ENCODE data around the gene CCDC154. TPM values are rescaled to one million over a fixed set of nuclear protein-coding genes. Genes with fewer than 3 reads are reported as not detected.

The CCDC154 gene
- total RNA-seq, 1 donor from 2014 or later: 1.5 TPM

- Histone ChIP-seq H2AFZ (ENCODE audit: low read depth, low read length) (peak overlapping the region; percentile 87), H3K9ac (ENCODE audit: low read length) (peak overlapping the region; percentile 94), H3K4me1 (ENCODE audit: insufficient read depth, low read length) (peaks cover 31% of the 10 kb centered on the region), H3K79me2 (ENCODE audit: insufficient read depth, low read length) (peaks cover 47% of the 10 kb centered on the region), H3K27me3 (ENCODE audit: insufficient read depth, low read length) (no peaks in the 10 kb centered on the region), H3K27ac (ENCODE audit: low read depth, low read length) (peak overlapping the region; percentile 73), H4K20me1 (ENCODE audit: insufficient read depth, low read length) (peaks cover 24% of the 10 kb centered on the region), H3K36me3 (ENCODE audit: insufficient read depth, low read length) (no peaks in the 10 kb centered on the region), H3K9me3 (ENCODE audit: insufficient read depth, low read depth, low read length) (no peaks in the 10 kb centered on the region), H3K4me2 (ENCODE audit: low read length) (peak overlapping the region; percentile 92), H3K4me3 (ENCODE audit: insufficient read depth, low read depth, low read length) (peak overlapping the region; percentile 68)
- peaks cover 14% of the 10 kb centered on the region for H3K9me3 Mint-ChIP-seq (ENCODE audit: unreplicated experiment)
- DNase-seq (ENCODE audit: low read depth) (peak; percentile 10), FAIRE-seq (no peak)
- H3K36me3 Mint-ChIP-seq (ENCODE audit: low read depth, unreplicated experiment): peaks cover 2% of the 10 kb centered on the region
- peaks cover 3% of the 10 kb centered on the region for H3K27me3 Mint-ChIP-seq (ENCODE audit: low read depth, unreplicated experiment)
- H3K4me1 Mint-ChIP-seq (ENCODE audit: low read depth, unreplicated experiment): peaks cover 16% of the 10 kb centered on the region
- H3K4me3 Mint-ChIP-seq (ENCODE audit: unreplicated experiment): peak overlapping the region; percentile 83
- TF ChIP-seq EZH2 (IDR thresholded peaks at IDR 0.05; ENCODE audit: insufficient read depth, low read length) (no peak), CTCF (IDR thresholded peaks at IDR 0.05; ENCODE audit: insufficient read depth, low read depth, low read length) (no peak)
- H3K27ac Mint-ChIP-seq (ENCODE audit: unreplicated experiment): no peak overlapping the region
Observed at GRCh38 chr16:1474082-1474795, 29.9 kb upstream of the CCDC154 start.

- Histone ChIP-seq H3K79me2 (ENCODE audit: insufficient read depth, low read length) (peaks cover 56% of the 10 kb centered on the region), H2AFZ (ENCODE audit: low read depth, low read length) (no peak overlapping the region), H3K4me1 (ENCODE audit: insufficient read depth, low read length) (peaks cover 31% of the 10 kb centered on the region), H3K4me3 (ENCODE audit: insufficient read depth, low read depth, low read length) (no peak overlapping the region), H3K4me2 (ENCODE audit: low read length) (peak overlapping the region; percentile 7), H3K9me3 (ENCODE audit: insufficient read depth, low read depth, low read length) (no peaks in the 10 kb centered on the region), H3K36me3 (ENCODE audit: insufficient read depth, low read length) (no peaks in the 10 kb centered on the region), H4K20me1 (ENCODE audit: insufficient read depth, low read length) (peaks cover 31% of the 10 kb centered on the region), H3K27ac (ENCODE audit: low read depth, low read length) (no peak overlapping the region), H3K9ac (ENCODE audit: low read length) (no peak overlapping the region), H3K27me3 (ENCODE audit: insufficient read depth, low read length) (no peaks in the 10 kb centered on the region)
- Mint-ChIP-seq H3K27me3 (ENCODE audit: low read depth, unreplicated experiment) (peaks cover 3% of the 10 kb centered on the region), H3K9me3 (ENCODE audit: unreplicated experiment) (peaks cover 11% of the 10 kb centered on the region), H3K27ac (ENCODE audit: unreplicated experiment) (peak overlapping the region; percentile 5), H3K4me1 (ENCODE audit: low read depth, unreplicated experiment) (peaks cover 16% of the 10 kb centered on the region), H3K36me3 (ENCODE audit: low read depth, unreplicated experiment) (peaks cover 2% of the 10 kb centered on the region), H3K4me3 (ENCODE audit: unreplicated experiment) (peak overlapping the region; percentile 55)
- no peak for TF ChIP-seq CTCF (IDR thresholded peaks at IDR 0.05; ENCODE audit: insufficient read depth, low read depth, low read length)
- no peak for TF ChIP-seq EZH2 (IDR thresholded peaks at IDR 0.05; ENCODE audit: insufficient read depth, low read length)
- DNase-seq (ENCODE audit: low read depth) (no peak), FAIRE-seq (no peak)
Observed at GRCh38 chr16:1472974-1473373, 28.6 kb upstream of the CCDC154 start.

- Mint-ChIP-seq H3K27ac (ENCODE audit: unreplicated experiment) (no peak overlapping the region), H3K9me3 (ENCODE audit: unreplicated experiment) (peaks cover 3% of the 10 kb centered on the region), H3K4me3 (ENCODE audit: unreplicated experiment) (peak overlapping the region; percentile 57), H3K27me3 (ENCODE audit: low read depth, unreplicated experiment) (no peaks in the 10 kb centered on the region), H3K36me3 (ENCODE audit: low read depth, unreplicated experiment) (peaks cover 2% of the 10 kb centered on the region), H3K4me1 (ENCODE audit: low read depth, unreplicated experiment) (peaks cover 18% of the 10 kb centered on the region)
- FAIRE-seq (no peak), DNase-seq (ENCODE audit: low read depth) (no peak)
- Histone ChIP-seq H4K20me1 (ENCODE audit: insufficient read depth, low read length) (peaks cover 44% of the 10 kb centered on the region), H3K4me3 (ENCODE audit: insufficient read depth, low read depth, low read length) (no peak overlapping the region), H3K4me1 (ENCODE audit: insufficient read depth, low read length) (peaks cover 31% of the 10 kb centered on the region), H3K4me2 (ENCODE audit: low read length) (peak overlapping the region; percentile 68), H3K79me2 (ENCODE audit: insufficient read depth, low read length) (peaks cover 68% of the 10 kb centered on the region), H2AFZ (ENCODE audit: low read depth, low read length) (no peak overlapping the region), H3K9ac (ENCODE audit: low read length) (no peak overlapping the region), H3K36me3 (ENCODE audit: insufficient read depth, low read length) (no peaks in the 10 kb centered on the region), H3K9me3 (ENCODE audit: insufficient read depth, low read depth, low read length) (no peaks in the 10 kb centered on the region), H3K27me3 (ENCODE audit: insufficient read depth, low read length) (no peaks in the 10 kb centered on the region), H3K27ac (ENCODE audit: low read depth, low read length) (peak overlapping the region; percentile 16)
- TF ChIP-seq EZH2 (IDR thresholded peaks at IDR 0.05; ENCODE audit: insufficient read depth, low read length): no peak
- TF ChIP-seq CTCF (IDR thresholded peaks at IDR 0.05; ENCODE audit: insufficient read depth, low read depth, low read length): no peak
Observed at GRCh38 chr16:1471569-1472194, 27.3 kb upstream of the CCDC154 start.
